ENCODE data around the gene NME9.

GRCh38 chr3:138378331-138378730, 48.7 kb upstream of the NME9 start:
- TF ChIP-seq CTCF (IDR thresholded peaks at IDR 0.05; ENCODE audit: low read depth, low read length): no peak
- TF ChIP-seq MYC (IDR thresholded peaks at IDR 0.05; ENCODE audit: low read depth, low read length): no peak
